GM18867 (cell line): Measurements from ENCODE around the gene PIP5K1C.

ENCODE experiments used
- ATAC-seq: cut with Tn5 transposase; IDR thresholded peaks from one replicate; pipeline ENCODE4 v1.9.1; 2021; ENCODE audit warnings: mild to moderate bottlenecking, moderate library complexity; ENCODE audit not compliant: unreplicated experiment

PIP5K1C gene

GRCh38 chr19:3646336-3647092, 53.8 kb downstream of the PIP5K1C start:
- no peak for ATAC-seq

- no peak for ATAC-seq
Observed at GRCh38 chr19:3645726-3646125, 54.5 kb downstream of the PIP5K1C start.

DNA sequence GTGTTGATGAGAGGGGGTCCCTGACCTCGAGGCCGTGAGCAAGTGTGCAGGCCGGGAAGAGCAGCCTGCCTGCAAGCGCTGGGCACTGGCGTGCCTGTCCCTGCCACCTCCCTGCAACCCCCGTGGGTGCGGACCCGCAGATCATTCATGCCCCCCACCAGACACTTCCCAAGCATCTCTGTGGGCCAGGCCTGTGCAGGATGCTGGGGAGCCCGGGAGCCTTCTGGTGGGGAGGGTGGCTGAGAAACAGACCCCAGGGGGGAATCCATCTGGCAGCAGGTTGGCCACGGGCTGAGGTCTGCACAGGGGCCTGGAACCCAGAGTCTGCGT, 55.2 kb downstream of the PIP5K1C start:
- ATAC-seq: no peak

DNA sequence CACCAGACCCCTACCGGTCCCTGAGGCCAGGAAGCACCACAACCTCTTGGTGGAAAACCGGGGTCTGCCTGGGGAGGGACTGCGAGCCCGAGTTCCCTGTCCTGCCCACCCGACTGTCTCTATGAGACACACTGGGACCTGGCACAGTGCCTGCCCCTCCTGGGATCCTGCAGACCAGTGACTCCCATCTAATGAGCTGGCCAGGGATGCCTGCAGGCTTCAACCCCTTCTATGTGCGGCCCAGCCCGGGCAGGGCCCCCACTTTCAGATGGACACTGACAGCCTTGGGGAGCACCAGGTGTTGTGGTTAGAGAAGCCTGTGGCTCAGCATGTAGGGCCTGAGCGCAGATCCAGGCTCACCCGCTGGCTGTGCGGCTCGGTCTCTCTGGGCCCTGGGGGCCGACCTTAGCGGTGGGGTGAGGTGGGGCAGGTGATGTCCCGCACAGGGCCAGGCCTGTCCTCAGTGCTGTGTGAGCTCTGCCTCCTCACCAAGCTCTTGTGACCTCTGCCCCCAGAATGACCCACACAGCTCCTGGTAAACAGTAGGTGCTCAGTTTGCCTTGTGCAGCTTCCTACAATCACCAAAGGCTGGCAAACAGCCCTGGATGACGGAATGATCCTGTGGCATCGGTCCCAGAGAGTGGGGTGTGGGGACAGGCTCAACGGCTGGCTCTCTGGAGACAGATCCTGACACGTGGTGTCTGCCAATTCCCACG, 55.8 kb downstream of the PIP5K1C start:
- ATAC-seq: no peak

- ATAC-seq: no peak
Observed at GRCh38 chr19:3643674-3644313, 56.5 kb downstream of the PIP5K1C start.

- no peak for ATAC-seq
Observed at GRCh38 chr19:3642987-3643673, 57.1 kb downstream of the PIP5K1C start.

GRCh38 chr19:3642296-3642695, 58.0 kb downstream of the PIP5K1C start:
- no peak for ATAC-seq

GRCh38 chr19:3641515-3642269, 58.6 kb downstream of the PIP5K1C start:
- ATAC-seq: no peak

- no peak for ATAC-seq
Observed at GRCh38 chr19:3639479-3639878, 60.8 kb downstream of the PIP5K1C start.

DNA sequence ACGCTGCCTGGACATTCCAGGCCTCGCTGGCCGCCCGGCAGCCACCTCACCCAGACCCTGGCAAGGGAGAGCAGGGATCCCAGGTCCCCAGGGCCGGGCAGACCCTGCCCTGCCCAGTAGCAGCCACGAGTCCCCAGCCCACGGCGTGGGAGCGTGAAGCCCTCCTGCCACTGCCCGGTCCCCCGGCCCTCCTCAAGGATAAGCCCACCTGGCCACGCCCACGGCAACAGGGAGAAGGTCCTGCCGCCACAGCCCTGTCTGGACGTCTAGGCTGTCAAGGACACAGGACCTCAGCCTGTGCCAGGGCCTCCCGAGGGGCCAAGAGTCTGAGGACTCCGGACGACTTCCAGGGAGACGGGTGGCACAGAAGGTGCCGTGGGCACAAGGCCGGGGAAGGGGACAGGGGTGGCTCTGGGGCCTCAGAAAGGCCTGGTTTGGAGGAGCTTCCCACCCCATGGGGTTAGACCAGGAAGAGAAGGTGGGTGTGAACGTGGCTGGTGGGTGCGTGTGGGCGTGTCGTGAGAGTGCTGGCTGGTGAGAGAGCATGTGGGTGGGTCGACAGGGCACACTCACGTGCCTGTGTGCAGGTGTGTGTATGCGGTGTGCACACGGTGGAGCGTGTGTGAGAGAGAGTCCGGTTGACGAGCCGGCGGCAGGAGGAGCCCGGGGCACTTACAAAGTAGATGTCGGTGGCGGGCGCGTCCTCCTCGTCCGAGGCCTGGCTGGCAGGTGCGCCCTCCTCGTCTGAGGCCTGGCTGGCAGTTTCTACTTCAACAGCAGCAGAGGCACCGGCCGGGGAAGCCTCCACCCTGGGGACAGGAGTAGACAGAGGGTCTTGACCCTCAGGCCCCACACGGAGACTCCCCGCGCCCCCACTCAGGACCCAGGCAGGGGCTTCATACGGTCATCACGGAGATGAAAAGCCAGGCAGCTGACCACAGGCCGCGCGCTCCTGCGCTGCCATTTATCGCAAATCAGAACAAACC, 61.8 kb downstream of the PIP5K1C start:
- no peak for ATAC-seq

- ATAC-seq: no peak
Observed at GRCh38 chr19:3637621-3638020, 62.6 kb downstream of the PIP5K1C start.

DNA sequence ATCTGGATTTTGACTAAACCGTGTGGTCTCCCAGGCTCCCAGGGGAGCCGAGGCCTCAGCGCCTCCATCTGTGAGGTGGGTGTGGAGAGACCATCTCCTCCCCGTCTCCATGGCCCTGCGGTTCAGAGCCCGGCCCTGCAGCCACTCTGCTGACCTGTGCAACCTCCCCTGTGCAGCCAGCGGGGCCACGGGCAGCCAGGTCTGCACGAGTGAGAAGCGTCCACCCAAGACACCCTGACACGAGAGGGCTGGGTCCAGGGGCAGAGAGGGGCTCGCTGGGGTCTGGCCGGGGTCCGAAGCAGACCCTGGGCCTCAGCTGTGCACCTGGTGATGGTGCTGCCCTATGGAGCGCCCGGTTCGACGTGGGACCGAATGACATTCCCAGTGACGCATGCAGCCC, 63.3 kb downstream of the PIP5K1C start:
- ATAC-seq: no peak

DNA sequence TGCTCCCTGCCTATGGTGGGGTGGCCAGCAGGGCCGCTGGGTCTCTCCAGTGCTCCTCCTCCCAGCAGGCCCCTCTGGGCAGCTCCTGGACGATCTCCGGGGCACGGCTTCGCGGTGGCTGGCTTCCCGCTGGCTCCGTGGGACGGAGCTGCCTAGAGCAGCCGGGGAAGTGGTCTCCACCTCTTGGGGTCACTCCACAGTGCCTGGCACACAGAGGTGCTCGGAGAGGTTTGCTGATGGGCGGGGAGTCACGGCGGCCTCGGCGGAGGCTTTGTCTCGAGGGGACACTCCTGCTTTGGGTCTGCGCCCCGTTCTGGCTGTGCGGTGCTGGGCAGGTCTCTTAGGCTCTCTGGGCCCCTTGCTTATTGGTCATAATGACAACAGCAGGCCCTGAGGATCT, 63.8 kb downstream of the PIP5K1C start:
- ATAC-seq: no peak

GRCh38 chr19:3634496-3635045, 65.7 kb downstream of the PIP5K1C start:
- no peak for ATAC-seq

DNA sequence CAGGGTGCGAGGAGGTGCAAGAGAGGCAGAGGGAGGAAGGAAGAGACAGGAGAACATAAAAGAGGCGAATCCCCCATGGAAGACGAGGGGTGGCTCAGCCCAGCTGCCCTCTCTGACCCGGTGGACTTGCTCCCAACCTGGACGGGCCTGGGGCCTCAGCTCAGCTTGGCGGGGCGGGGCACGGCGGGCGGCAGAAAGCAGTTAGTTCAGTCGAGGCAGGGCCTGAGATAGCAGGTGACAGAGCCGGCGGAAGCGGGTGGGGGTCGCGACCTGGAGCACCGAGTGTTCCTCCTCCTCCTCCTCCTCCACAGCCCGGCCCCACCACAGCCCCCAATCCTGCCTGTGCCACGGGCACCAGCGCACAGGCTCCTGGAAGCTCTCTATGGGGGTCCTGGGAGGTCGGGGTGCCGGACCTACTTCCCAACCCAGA, 66.7 kb downstream of the PIP5K1C start:
- no peak for ATAC-seq

DNA sequence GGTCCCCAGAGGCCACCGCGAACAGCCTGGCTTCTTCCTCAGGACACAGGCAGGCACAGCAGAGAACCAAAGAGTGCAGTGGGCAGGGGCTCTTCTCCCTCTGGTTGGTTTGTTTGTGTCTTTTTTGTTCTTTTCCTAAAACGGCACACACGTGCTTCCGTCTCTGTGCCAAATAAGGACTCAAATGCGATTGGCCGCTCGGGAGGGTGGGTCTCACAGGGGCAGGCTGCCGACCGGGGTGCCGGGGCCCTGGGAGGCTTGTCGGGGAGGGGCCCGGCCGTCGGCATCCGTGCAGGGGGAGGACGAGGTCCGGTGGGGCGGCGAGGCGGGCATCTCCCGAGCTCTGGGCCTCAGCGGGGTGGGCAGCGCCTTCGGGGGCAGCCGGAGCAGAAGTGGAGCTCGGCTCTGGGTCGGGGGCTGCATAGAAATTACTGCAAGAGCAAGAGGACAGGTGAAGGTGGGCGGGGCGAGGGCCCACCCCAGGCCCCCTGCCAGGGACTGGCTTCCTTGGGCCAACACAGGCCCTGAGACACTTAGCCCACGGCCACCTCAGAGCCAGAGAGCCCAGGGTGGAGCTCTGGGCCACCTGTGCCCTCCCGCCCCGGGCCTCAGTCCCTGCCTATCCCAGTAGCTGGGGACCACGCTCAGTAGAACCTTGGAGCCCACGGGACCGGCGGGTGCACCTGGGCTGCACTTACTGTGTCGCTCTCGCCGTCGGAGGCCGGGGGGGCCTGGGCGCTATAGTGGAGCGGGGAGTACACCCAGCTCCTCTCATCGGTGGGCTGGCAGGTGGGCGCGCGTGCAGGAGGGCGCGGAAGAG, 67.3 kb downstream of the PIP5K1C start:
- ATAC-seq: no peak

DNA sequence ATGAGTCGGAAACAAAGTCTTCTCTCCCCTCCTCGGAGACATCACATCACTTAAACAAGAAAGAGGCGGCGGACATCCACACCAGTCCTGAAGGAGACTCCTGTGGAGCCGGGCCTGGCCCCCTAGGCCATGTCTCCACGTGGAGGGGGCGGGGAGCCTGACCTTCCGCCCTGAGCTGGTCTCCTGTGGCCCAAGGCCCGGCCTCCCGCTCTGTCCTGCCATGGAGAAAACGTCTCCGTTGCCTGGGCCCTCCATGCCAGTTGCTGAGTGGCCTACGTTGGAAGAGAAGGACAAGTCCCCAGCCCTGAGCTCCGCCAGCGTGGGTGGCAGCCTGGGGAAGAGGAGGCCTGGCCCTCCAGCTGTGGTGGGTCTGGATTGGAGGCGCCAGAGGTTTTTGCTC, 68.2 kb downstream of the PIP5K1C start:
- no peak for ATAC-seq

DNA sequence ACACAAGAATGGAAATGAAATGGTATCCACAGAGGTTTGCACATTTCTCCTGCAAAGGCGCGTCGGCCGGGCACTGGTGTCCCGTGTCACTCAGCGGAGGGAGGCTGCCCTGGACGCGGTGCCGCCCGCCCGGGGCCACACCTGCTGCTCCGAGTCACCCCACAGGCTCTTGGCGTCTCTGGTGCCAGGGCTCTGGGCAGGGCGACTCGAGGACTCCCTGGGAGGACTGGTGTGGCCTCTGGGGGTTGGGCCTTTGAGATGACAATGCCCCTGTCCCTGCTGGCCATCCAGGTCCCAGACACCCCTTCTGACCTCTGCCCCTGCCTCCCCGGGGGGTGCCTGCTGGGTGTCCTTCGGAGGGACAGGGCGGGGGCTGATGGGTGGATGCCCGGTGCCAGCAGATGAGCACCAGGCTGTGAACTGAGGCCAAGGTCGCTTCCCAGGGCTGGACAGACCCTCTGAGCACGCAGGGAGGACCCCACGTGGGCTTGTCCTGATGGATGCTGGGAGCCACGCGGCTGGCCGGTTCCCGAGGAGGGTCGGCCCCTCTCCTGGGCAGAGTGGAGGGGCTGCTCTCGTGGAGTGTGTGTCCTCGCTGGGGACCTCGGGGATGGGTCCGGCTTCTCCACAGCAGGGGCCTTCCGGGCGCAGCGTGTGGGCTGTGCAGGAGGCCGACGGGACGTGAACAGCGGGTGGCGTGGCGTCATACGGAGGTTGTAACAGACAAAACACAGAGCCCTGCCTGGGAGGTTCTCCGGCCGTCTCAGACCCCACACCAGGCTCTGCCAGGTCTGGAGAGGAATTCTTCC, 69.0 kb downstream of the PIP5K1C start:
- ATAC-seq: no peak
